Measurements from ENCODE around the gene CALCOCO1. TPM values are rescaled to one million over a fixed set of nuclear protein-coding genes. Genes with fewer than 3 reads are reported as not detected.

The CALCOCO1 gene
- total and polyA plus RNA-seq, 2 of the 13 experiments (the other 11 are each of a cell fraction or from before 2014, with no cell fraction given), result 7.7 to 47.7 TPM

- Histone ChIP-seq H4K20me1 (ENCODE audit: insufficient read depth, low read length) (no peaks in the 10 kb centered on the region), H3K9ac (ENCODE audit: insufficient read depth, low read depth, low read length) (no peak overlapping the region), H3K4me1 (ENCODE audit: insufficient read depth, low read length) (no peaks in the 10 kb centered on the region), H2AFZ (ENCODE audit: low read length) (no peak overlapping the region), H3K36me3 (replicated peaks in 1 of 2; ENCODE audit: control insufficient read depth in 1 of 2, insufficient read depth in 2 of 2, low read length in 2 of 2) (no peaks in the 10 kb centered on the region), H3K4me2 (ENCODE audit: low read depth, low read length) (no peak overlapping the region), H3K9me3 (ENCODE audit: low read length) (no peaks in the 10 kb centered on the region), H3K27ac (ENCODE audit: extremely low read length, insufficient read depth, low read length) (no peak overlapping the region), H3K27me3 (ENCODE audit: control insufficient read depth in 1 of 2, insufficient read depth in 2 of 2, low read length in 2 of 2) (peaks cover 4 to 37% of the 10 kb centered on the region in 2 experiments), H3K79me2 (ENCODE audit: insufficient read depth, low read length) (no peaks in the 10 kb centered on the region), H3K4me3 (replicated peaks in 1 of 3; ENCODE audit: insufficient read depth in 1 of 3, low read depth in 2 of 3, low read length in 3 of 3) (no peak overlapping the region)
- no peak for FAIRE-seq
- in situ Hi-C loops (cut with HindIII; ENCODE audit: extremely low pct_ligation_motif_present, low pct_unique_long_range_greater_than_20kb), result no loop called here
- TF ChIP-seq ZNF749 (CRISPR knock-in tag; IDR thresholded peaks at IDR 0.05; ENCODE audit: borderline replicate concordance) (no peak), BCL6 (CRISPR knock-in tag; IDR thresholded peaks at IDR 0.05) (0 out of 2 replicates have a peak, but pooled peaks have one; percentile 10)
- WGBS (ENCODE audit: low lambda C conversion rate), result 0% methylated on average over 1 of the region's 1 CpG
- no TSS peak for BruUV-seq (replicated peaks)
- no peak for ATAC-seq
- ChIA-PET POLR2A (no interaction called here), CTCF (ENCODE audit: low intra/inter-chr PET ratio, low total read pairs) (interaction anchor here (12.4 kb wide), 1 partner anchor 39 kb away, joined by 216 read pairs; no protein-coding TSS in a partner anchor)
- DNase-seq (ENCODE audit: low spot score), result no peak
- intact Hi-C loops (cut with micrococcal nuclease; ENCODE audit: unreplicated experiment), result no loop called here
Observed at GRCh38 chr12:53706080-53706479, 21.2 kb downstream of the CALCOCO1 start.

- in situ Hi-C loops (cut with HindIII; ENCODE audit: extremely low pct_ligation_motif_present, low pct_unique_long_range_greater_than_20kb) (loop anchor here (5.0 kb wide), 1 partner anchor 39 kb away; no protein-coding TSS in a partner anchor), intact Hi-C loops (cut with micrococcal nuclease; ENCODE audit: unreplicated experiment) (no loop called here)
- ChIA-PET POLR2A (no interaction called here), CTCF (ENCODE audit: low intra/inter-chr PET ratio, low total read pairs) (interaction anchor here (12.4 kb wide), 1 partner anchor 41 kb away, joined by 216 read pairs; no protein-coding TSS in a partner anchor)
- Histone ChIP-seq H3K79me2 (ENCODE audit: insufficient read depth, low read length) (no peaks in the 10 kb centered on the region), H3K4me3 (replicated peaks in 1 of 3; ENCODE audit: insufficient read depth in 1 of 3, low read depth in 2 of 3, low read length in 3 of 3) (no peak overlapping the region), H3K4me1 (ENCODE audit: insufficient read depth, low read length) (no peaks in the 10 kb centered on the region), H3K9me3 (ENCODE audit: low read length) (no peaks in the 10 kb centered on the region), H3K9ac (ENCODE audit: insufficient read depth, low read depth, low read length) (no peak overlapping the region), H3K36me3 (replicated peaks in 1 of 2; ENCODE audit: control insufficient read depth in 1 of 2, insufficient read depth in 2 of 2, low read length in 2 of 2) (no peaks in the 10 kb centered on the region), H4K20me1 (ENCODE audit: insufficient read depth, low read length) (no peaks in the 10 kb centered on the region), H3K4me2 (ENCODE audit: low read depth, low read length) (no peak overlapping the region), H3K27me3 (ENCODE audit: control insufficient read depth in 1 of 2, insufficient read depth in 2 of 2, low read length in 2 of 2) (peaks cover 4 to 44% of the 10 kb centered on the region in 2 experiments), H3K27ac (ENCODE audit: extremely low read length, insufficient read depth, low read length) (no peak overlapping the region), H2AFZ (ENCODE audit: low read length) (no peak overlapping the region)
- FAIRE-seq, result no peak
- no peak for DNase-seq (ENCODE audit: low spot score)
- BruUV-seq (replicated peaks), result no TSS peak
- no peak for ATAC-seq
- WGBS (ENCODE audit: low lambda C conversion rate), result 17% methylated on average over 4 of the region's 4 CpGs
- no peak for TF ChIP-seq KLF13 (CRISPR knock-in tag; IDR thresholded peaks at IDR 0.05)
- no peak for TF ChIP-seq AHDC1 (CRISPR knock-in tag; IDR thresholded peaks at IDR 0.05; ENCODE audit: borderline replicate concordance)
- no peak for TF ChIP-seq ZFYVE20 (CRISPR knock-in tag; IDR thresholded peaks at IDR 0.05; ENCODE audit: borderline replicate concordance, low read depth)
- TF ChIP-seq ZSCAN12 (CRISPR knock-in tag; IDR thresholded peaks at IDR 0.05), result no peak
- no peak for TF ChIP-seq CEBPG (CRISPR knock-in tag; IDR thresholded peaks at IDR 0.05)
- no peak for TF ChIP-seq GZF1 (CRISPR knock-in tag; IDR thresholded peaks at IDR 0.05)
- TF ChIP-seq RBFOX2 (IDR thresholded peaks at IDR 0.05; ENCODE audit: low read depth, low read length), result no peak
Observed at GRCh38 chr12:53703756-53704155, 23.5 kb downstream of the CALCOCO1 start.

All from HepG2 (cell line).